AG20443 (cell line): ENCODE data around the gene SMTN.
"Not testable (repeated sequence)": the region's sequence is repeated elsewhere in the genome, so short reads cannot be mapped to it uniquely, and the experiment has no call there.

Source experiments
- DNase-seq: peaks from one replicate; pipeline ENCODE4 v3.0.0; 2012; ENCODE audit warnings: low spot score, mixed read lengths

The SMTN gene

GRCh38 chr22:31073125-31073524 lies 8.0 kb upstream of the SMTN start:
- DNase-seq = not testable (repeated sequence)

- not testable (repeated sequence) for DNase-seq
Measured at GRCh38 chr22:31073545-31074145, 7.5 kb upstream of the SMTN start.

GRCh38 chr22:31075961-31076360 lies 5.2 kb upstream of the SMTN start:
- DNase-seq = peak; percentile 90

- no peak for DNase-seq
Measured at GRCh38 chr22:31077681-31078080, 3.4 kb upstream of the SMTN start.

GRCh38 chr22:31078389-31078788 lies 2.7 kb upstream of the SMTN start:
- DNase-seq = peak; percentile 58

- no peak for DNase-seq
Measured at GRCh38 chr22:31079095-31079642, 1.9 kb upstream of the SMTN start.

- no peak for DNase-seq
Measured at GRCh38 chr22:31080164-31080847, 812 bp upstream of the SMTN start.

GRCh38 chr22:31081963-31082605 lies 966 bp downstream of the SMTN start:
- no peak for DNase-seq

GRCh38 chr22:31082606-31083376 lies 1.7 kb downstream of the SMTN start:
- DNase-seq = peak; percentile 76

GRCh38 chr22:31083377-31083768 lies 2.3 kb downstream of the SMTN start:
- no peak for DNase-seq

GRCh38 chr22:31083923-31084810 lies 3.0 kb downstream of the SMTN start:
- no peak for DNase-seq

GRCh38 chr22:31084811-31085492 lies 3.8 kb downstream of the SMTN start:
- peak; percentile 96 for DNase-seq

GRCh38 chr22:31085493-31085824 lies 4.3 kb downstream of the SMTN start:
- DNase-seq = no peak

- no peak for DNase-seq
Measured at GRCh38 chr22:31085928-31086327, 4.8 kb downstream of the SMTN start.

- DNase-seq = no peak
Measured at GRCh38 chr22:31086703-31087330, 5.7 kb downstream of the SMTN start.

- no peak for DNase-seq
Measured at GRCh38 chr22:31087744-31088215, 6.7 kb downstream of the SMTN start.

- no peak for DNase-seq
Measured at GRCh38 chr22:31088233-31088986, 7.3 kb downstream of the SMTN start.

GRCh38 chr22:31089160-31090100 lies 8.3 kb downstream of the SMTN start:
- DNase-seq = peak; percentile 67
